Measurements from ENCODE around the gene RYR3. TPM values are rescaled to one million over a fixed set of nuclear protein-coding genes. Genes with fewer than 3 reads are reported as not detected.

Gene RYR3
- total RNA-seq, 1 donor from 2014 or later, result 21.2 TPM

DNA sequence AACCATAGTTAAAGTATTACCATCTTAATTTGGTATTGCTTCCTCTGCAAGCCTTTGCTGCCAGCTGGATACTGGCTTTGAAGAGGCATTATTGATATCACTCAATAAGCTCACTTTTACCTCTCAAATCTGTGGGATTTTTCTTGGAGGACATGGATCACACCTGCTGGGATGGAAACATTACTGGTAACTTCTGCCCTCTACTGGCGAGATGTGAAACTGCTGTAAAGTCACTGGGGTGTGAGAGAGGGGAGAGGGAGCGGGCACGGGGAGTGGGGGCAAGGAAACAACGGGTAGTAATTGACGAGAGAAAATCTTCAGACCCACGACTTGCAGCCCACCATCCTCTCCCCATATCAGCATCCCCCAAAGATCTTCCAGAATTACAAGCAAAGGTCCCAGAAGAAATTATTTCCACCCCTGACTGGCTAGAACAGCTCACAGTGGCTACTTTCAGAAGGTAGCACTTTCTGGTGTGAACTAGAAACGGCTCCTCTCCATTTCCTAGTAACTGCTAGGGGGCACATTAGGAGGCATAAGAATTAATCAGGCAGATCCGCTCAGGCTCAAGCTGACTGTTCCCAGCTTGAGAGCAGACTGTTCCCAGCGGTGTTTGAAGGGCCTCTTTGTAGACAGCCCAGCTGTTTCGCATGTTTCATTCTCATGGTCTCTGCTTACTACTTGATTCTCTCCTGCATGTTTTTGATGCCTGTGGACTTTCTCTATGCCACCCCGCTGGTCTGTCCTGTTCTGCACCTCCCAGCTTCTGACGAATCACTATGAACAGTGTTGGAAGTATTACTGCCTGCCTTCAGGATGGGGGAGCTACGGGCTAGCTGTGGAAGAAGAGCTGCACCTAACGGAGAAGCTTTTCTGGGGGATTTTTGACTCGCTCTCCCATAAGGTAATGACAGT lies 427.2 kb downstream of the RYR3 start:
- FAIRE-seq (no peak), DNase-seq (ENCODE audit: low spot score in 2 of 2) (peak in 1 of 2 donors; percentile 38)

DNA sequence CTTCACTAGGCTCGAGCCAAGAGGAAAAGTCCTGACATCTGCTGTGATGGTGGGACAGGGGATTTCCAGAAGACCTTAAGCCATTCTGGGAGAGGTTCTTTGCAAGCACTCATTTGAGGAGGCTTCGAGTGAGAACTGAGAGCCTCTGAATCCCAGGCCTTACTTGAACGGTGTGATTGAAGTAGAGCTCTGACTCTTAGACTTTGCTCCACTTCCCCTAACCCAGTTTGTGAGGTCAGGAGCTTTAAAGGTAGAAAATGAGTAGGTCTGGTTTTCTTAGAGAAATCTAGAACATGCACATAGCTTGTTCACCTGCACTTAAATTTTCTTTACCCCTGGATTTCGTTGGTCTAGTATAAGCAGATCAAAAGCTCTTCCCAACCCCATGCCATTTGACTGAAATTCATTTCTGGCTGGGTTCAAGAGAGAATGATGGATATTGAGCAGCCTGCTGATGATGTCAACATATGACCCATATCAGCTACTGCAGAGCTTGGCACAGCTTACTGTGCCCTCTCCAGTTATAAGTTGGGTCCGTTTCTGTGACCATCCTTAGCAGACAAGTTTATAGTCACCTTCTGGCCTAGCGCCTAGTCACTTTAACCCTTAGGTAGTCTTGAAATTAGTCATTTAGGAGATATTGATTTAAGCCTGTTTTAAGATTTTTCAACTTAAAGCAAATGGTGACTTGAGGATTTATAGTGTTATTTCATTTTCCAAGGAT lies 428.3 kb downstream of the RYR3 start:
- DNase-seq (ENCODE audit: low spot score in 2 of 2) (no peak), FAIRE-seq (no peak)

DNA sequence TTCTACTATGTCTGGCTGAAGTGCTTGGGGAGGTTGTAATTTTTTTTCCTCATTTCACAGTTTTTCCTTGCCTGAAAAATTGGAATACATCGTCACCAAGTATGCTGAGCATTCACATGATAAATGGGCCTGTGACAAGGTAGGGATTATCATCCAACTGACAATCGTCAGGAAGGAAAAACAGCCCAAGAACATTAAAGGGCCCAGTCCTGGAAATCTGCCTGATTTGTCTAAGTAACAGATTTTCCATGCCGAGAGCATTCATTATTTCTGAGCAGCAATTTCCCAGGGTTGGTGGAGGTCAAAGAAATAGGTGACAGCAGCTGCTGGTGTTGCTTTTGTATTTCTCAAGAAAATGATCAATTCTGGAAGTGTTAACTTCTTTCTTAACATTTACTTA lies 431.5 kb downstream of the RYR3 start:
- no peak for DNase-seq (ENCODE audit: low spot score in 2 of 2)
- FAIRE-seq, result no peak

DNA sequence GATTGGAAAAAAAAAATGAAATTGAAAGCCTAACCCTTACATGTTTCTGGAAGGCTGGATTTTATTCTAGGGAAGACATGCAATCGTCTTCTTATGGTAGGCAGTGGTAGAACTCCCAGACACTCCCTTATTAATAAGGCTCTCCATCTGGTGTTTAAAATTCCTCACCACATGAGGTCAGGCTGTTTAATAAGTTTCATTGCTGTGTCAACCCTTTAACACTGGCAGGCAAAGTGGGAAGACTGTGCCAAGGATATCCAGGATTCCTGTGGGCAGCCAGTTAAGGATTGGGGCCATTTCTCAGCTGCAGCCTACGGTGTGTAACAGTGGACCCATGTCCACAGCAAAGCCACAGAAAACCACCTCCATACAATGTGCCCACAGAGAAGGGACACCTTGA lies 432.0 kb downstream of the RYR3 start:
- FAIRE-seq (no peak), DNase-seq (ENCODE audit: low spot score in 2 of 2) (no peak)

DNA sequence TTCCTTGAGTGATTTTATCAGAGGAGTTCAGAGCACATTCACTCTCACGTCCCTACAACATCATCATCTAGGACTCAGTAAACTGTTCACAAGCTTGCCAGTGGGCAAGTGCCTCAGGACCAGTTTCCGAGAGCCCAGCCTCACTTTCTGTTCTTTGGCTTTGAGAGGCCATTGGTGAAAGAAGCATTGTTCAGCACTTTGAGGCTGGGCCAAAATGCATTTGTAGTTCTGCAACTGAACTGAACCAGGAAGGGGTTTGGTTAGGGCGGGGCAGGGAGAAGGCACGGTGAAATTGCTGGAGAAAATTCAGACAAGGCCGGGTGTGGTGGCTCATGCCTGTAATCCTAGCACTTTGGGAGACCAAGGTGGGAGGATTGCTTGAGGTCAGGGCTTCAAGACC lies 435.4 kb downstream of the RYR3 start:
- FAIRE-seq (no peak), DNase-seq (ENCODE audit: low spot score in 2 of 2) (no peak)

DNA sequence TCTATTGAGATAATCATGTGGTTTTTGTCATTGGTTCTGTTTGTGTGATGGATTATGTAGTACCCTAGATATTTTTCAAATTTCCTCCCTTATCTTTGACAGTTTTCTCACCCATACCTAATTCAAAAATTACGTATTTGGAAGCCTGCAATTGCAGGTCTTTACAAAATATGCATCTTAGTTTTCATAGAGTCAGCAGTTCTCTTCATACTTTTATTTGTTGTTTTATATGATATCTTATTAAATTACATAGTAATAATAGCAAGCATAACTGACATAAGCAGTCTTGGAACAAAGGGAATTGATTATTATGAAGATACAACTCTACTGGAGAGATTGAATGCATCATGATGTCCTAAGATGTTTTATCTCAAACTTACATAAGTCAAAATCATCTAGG lies 442.2 kb downstream of the RYR3 start:
- FAIRE-seq (no peak), DNase-seq (ENCODE audit: low spot score in 2 of 2) (no peak)

DNA sequence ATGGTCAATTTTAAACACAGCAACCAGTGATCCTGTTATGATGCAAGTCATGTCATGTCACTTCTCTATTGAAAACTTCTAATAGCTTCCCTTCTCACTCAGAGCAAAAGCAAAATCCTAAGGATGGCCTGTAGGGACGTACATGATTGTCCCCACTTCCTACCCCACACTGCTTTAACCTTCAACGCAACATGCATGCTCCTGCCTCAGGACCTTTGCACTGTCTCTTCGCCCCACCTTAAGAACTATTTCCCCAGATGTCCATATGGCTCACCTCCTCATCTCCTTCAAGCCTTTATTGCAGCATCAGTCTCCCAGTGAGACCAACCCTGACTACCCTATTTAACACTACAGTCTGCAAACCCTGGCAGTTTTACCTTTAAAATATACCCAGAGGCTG lies 443.5 kb downstream of the RYR3 start:
- DNase-seq (ENCODE audit: low spot score in 2 of 2), result no peak
- no peak for FAIRE-seq

DNA sequence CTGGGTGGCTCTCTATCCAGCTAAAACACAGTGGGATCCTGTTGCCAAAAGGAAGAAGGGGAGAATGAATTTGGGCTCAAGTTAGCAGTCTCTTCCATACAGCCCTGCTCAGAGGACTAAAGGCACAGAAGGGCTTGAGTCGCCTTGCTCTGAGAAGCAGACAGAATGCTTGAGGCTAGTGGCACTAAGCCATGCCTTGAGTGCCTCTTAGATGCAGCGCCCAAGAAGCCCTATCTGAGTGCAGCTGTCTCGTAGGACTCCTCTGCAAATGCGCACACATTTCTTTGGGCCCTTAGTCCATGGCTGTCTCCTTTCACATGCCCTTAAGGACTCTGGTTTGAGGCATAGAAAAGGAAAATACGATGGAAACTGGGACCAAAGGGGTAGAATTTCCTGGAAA lies 446.2 kb downstream of the RYR3 start:
- FAIRE-seq (no peak), DNase-seq (ENCODE audit: low spot score in 2 of 2) (no peak)

DNA sequence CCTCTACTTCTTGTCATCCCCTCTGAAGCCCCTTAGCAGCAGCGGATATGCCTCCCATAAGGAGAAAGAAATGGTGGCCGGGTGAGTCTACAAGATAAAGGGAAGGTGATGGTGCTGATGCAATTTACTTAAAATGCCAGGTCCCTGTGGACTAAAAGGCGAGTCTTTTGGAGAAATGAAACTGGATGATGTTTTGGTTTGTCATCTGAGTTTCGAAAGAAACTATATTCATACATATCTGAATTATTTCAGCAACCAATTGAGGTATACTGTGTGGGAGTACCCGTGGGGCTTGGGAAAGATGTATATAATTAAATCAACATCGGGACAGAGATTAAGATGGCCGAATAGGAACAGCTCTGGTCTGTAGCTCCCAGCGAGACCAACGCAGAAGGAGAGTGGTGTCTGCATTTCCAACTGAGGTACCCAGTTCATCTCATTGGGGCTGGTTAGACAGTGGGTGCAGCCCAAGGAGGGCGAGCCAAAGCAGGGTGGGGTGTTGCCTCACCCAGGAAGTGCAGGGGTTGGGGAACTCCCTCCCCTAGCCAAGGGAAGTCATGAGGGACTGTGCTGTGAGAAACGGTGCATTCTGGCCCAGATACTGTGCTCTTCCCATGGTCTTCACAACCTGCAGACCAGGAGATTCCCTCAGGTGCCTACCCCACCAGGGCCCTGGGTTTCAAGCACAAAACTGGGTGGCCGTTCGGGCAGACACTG lies 446.9 kb downstream of the RYR3 start:
- FAIRE-seq, result no peak
- DNase-seq (ENCODE audit: low spot score in 2 of 2), result no peak

DNA sequence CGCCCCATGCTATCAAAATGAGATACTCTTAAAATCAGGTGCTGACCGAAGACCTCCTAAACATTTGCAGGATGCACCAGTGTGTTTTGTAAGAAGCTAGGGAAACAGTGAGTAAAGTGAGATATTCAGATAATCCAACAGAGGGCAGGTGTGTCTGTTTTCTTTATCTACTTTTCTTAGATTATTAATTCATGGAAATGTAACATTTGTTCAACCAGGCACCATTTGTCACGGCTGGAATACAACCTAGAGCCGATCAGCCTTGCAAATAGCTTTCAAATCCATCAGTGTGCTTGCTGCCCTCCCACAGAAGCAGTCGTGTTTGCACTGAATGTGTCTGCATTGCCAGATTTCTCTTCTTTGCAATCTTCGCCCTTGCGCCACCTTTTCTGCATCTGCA lies 455.6 kb downstream of the RYR3 start:
- no peak for DNase-seq (ENCODE audit: low spot score in 2 of 2)
- FAIRE-seq, result no peak

DNA sequence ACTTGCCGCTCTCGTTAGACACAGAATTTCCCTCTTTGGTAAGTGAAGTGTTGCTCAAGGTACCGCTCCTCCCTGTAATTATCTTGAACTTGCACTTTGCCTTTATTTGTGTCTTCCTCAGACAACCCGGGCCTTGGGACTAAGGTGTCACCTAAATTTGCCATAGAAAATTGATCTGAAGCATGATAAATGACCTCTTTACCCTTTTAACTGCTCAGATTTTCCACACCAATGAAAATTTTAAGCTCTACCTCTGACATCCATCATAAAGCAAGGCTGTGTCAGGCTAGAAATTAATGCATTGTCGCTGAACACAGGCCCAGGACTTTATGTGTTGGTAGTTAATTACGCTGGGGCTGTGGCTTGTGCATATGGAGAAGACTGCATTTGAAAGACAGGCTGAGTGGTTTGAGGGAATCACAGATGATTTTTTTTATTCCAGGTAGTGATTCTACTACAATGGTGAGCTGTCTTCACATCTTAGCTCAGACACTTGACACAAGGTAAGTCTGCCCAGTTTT lies 458.0 kb downstream of the RYR3 start:
- no peak for FAIRE-seq
- no peak for DNase-seq (ENCODE audit: low spot score in 2 of 2)

DNA sequence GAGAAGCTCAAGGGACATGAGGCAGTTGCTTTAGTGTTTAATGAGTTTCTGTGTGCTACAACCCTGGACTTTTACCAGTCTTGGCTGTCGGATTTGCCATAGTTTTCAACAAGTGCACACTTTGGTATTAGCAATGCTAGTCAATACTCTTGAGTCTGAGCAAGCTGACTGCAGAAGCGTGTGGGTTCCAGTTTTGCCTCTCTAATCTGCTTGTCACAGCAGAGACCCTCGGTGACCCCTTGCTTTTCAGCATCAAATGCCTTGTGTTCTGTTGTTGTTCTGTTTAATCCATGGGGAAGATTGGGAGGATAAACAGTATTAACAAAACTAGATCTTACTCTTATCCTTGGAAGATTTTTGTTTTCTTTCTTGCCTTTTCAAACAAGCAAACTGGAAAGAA lies 463.2 kb downstream of the RYR3 start:
- DNase-seq (ENCODE audit: low spot score in 2 of 2) (no peak), FAIRE-seq (no peak)

DNA sequence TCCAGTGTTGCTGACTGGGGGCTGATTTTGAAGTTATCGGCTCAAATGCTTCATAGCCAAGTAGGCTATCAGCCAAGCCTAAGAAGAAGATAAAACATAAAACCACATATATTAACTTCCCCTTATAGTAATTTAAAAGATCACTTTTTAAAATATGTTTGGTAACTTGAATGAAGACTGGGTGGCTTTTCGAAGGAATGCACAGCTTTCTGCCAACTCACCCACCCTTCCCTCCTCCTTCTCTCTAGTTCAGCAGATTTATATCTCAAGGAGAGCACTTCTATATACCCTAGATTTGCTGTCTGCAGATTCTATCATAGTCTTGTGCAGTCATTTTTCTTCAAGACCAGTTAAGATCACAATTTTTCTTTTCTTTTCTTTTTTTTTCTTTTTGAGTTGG lies 468.1 kb downstream of the RYR3 start:
- no peak for FAIRE-seq
- no peak for DNase-seq (ENCODE audit: low spot score in 2 of 2)

DNA sequence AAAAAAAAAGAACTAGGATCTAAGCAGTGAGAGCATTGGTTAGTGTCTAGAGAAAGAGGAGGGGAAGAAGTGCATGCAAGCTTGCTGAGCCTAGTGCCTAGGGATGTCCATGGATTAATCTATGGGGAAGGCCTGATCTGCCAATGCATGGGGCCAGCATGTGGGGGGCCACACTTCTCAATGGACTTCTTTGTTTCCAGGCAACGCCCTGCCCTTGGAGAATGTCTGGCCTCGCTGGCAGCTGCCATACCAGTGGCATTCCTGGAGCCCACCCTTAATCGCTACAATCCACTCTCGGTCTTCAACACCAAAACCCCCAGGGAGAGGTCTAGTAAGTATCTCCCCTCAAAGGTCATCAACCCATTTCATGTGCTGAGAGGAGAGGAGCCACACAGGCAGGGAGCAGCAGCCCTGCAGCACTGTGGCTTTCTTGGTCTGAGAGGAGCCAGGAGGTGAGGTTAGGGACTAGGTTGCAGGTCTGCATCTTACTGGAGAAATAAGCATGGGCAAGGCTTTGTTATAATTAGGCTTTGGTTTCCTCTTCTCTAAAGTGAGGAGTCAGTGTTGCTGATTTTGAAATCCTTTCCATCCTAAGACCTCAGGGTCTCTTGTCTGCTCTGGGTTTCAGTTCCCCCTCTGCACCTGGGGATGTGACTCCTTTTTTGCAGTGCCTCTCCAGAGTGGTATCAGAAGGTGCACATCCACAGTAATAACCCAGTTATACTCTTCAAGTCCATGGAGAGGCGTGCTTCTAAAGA lies 469.4 kb downstream of the RYR3 start:
- FAIRE-seq, result no peak
- DNase-seq (ENCODE audit: low spot score in 2 of 2), result no peak

DNA sequence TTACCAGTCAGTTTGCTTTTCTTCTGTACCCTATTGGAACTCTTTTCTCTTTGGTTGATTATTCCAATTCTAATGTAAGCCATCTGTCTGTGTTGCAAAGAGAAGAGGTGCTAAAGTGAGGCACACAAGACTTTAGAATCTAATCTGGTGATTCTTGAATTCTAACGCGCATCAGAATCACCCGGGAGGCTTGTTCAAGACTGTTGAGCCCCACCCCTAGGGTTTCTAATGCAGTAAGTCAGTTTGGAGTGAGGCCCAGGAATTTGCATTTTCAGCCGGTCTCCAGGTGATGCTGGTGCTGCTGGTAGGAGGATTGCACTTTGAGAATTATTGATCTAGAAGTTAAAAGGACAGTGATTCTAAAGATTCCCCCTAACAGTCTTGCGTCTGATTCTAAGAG lies 472.2 kb downstream of the RYR3 start:
- no peak for FAIRE-seq
- DNase-seq (ENCODE audit: low spot score in 2 of 2), result no peak

DNA sequence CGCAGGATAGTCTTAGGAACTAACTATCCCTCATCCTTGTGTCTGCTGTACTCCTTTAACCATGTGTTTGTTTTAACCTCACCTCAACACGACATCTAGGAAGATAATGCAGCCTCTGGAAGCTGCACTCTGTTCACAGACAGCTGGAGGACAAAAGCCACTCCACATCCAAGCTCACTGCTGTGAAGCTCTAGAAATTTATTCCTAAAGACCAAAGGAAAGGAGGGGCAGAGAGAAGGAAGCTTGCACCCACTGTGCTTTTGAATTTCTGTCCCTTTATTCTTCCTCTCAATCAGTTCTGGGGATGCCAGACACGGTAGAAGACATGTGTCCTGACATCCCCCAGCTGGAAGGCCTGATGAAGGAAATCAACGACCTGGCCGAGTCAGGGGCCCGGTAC lies 474.6 kb downstream of the RYR3 start:
- FAIRE-seq (no peak), DNase-seq (ENCODE audit: low spot score in 2 of 2) (no peak)

DNA sequence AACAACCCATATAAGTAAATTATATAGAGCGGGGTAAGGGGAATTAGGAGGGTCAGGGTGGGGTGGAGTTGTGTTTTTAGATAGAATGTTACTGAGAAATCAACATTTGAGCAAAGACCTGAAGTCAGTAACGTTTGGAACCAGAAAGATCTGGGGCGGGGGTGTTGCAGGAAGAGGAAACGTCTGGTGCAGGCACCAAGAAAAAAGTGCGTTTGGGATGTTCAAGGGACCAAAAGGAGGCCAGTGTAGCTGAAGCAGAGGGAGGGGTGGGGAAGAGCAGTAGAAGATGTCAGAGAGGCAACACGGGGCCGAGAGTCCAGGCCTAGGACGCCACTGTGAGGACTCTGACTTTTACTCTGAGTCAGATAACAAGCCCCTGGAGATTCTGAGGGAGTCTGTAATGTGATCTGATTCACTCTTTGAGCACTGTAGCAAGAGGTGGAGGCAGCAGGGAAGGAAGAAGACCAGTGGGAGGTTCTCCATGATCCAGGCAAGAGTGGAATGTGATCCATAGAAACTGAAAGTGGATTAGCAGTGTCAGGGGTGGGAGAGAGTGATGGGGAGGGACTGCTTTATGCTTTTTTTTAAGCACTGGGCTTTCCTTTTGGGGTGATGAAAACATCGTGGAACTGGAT lies 478.3 kb downstream of the RYR3 start:
- DNase-seq (ENCODE audit: low spot score in 2 of 2) (no peak), FAIRE-seq (no peak)

DNA sequence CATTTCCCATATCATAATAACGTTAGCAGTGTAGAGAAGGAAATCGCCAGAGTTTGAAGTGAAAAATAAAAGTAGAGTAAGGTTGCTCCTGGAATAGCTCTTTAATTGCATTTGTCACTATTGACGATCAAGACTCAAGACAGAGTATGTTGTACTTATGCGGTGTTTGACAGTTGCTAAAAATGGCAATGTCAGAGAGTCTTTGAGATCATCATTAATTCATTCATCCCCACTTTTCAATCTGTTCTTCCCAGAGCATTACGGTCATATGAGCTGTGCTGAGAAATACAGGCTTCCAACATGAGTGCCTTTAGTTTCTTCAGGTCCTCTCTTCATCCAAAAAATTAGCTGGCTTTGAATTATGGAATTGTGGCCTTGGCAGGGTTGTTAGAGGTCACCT lies 483.7 kb downstream of the RYR3 start:
- FAIRE-seq (no peak), DNase-seq (ENCODE audit: low spot score in 2 of 2) (no peak)

DNA sequence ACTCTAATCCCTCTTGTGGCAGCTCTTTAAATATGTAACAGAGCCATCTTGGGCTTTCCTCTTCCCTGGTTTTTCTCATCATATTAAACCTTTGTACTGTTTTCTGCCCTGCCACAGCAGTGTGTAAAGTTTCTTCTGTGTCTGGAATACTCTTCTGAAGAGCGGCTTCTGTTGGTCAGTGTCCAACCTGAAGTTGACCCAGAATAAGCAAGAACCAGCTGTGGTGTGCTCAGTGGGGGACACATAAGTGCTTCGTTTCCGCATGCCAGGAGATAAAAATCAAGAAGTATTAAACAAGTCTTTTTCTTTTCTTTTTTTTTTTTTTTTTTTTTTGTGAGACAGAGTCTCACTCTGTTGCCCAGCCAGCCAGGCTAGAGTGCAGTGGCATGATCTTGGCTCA lies 484.3 kb downstream of the RYR3 start:
- FAIRE-seq, result no peak
- DNase-seq (ENCODE audit: low spot score in 2 of 2), result no peak

DNA sequence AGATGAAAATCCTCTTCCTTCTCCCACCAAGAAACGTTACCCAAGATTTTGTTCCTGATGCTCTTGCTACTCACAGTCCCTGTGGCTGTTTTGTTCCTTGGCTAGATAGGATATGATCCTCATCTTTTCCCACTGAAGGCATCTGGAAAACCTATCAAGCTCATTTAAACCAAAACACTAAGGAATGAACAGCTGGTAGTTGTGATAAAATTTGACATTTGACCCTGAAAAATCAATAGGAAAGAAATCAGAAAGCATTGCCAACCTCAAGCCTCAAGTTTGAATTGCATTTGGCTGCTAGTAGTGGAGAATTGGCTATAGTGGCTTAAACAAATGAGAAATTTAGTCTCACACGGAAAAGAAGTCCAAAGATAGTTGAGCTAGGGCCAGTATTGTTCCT lies 486.9 kb downstream of the RYR3 start:
- no peak for FAIRE-seq

More for the DNA sequence above, 486.9 kb downstream of the RYR3 start:
- DNase-seq (ENCODE audit: low spot score in 2 of 2), result no peak

All from frontal cortex (tissue), 4 donors.